NCI-H1417 treated with DMSO at 0.1 percent for 48 hours (cell line): ENCODE data around the gene KATNIP.
"Not testable (repeated sequence)": the region's sequence is repeated elsewhere in the genome, so short reads cannot be mapped to it uniquely, and the experiment has no call there.

Experiments used
- DNase-seq: peaks from one replicate; lab custom pipeline; 2025; lab: John Stamatoyannopoulos, UW

Gene KATNIP

GRCh38 chr16:27538528-27538927 is 11.4 kb upstream of the KATNIP start:
- no peak for DNase-seq

- no peak for DNase-seq
Observed at GRCh38 chr16:27539120-27539519, 10.8 kb upstream of the KATNIP start.

- DNase-seq: no peak
Observed at GRCh38 chr16:27539636-27540035, 10.3 kb upstream of the KATNIP start.

- DNase-seq: no peak
Observed at GRCh38 chr16:27543801-27544200, 6.1 kb upstream of the KATNIP start.

- no peak for DNase-seq
Observed at GRCh38 chr16:27544671-27545070, 5.3 kb upstream of the KATNIP start.

- no peak for DNase-seq
Observed at GRCh38 chr16:27547134-27547533, 2.8 kb upstream of the KATNIP start.

GRCh38 chr16:27547851-27548250 is 2.1 kb upstream of the KATNIP start:
- DNase-seq: no peak

GRCh38 chr16:27549464-27549745 is 539 bp upstream of the KATNIP start:
- no peak for DNase-seq

- DNase-seq: no peak
Observed at GRCh38 chr16:27550582-27550920, 607 bp downstream of the KATNIP start.

GRCh38 chr16:27551036-27551435 is 1.1 kb downstream of the KATNIP start:
- DNase-seq: no peak

GRCh38 chr16:27556471-27556870 is 6.5 kb downstream of the KATNIP start:
- DNase-seq: no peak

- DNase-seq: no peak
Observed at GRCh38 chr16:27558434-27558833, 8.5 kb downstream of the KATNIP start.

GRCh38 chr16:27558932-27559331 is 9.0 kb downstream of the KATNIP start:
- DNase-seq: no peak

- DNase-seq: no peak
Observed at GRCh38 chr16:27561216-27561615, 11.3 kb downstream of the KATNIP start.

- no peak for DNase-seq
Observed at GRCh38 chr16:27564224-27564623, 14.3 kb downstream of the KATNIP start.

GRCh38 chr16:27566417-27566816 is 16.5 kb downstream of the KATNIP start:
- DNase-seq: no peak

GRCh38 chr16:27568077-27568476 is 18.1 kb downstream of the KATNIP start:
- DNase-seq: no peak

GRCh38 chr16:27570986-27571385 is 21.0 kb downstream of the KATNIP start:
- DNase-seq: not testable (repeated sequence)

GRCh38 chr16:27571433-27572326 is 21.7 kb downstream of the KATNIP start:
- DNase-seq: no peak

GRCh38 chr16:27572711-27573110 is 22.8 kb downstream of the KATNIP start:
- DNase-seq: no peak

GRCh38 chr16:27576729-27577128 is 26.8 kb downstream of the KATNIP start:
- DNase-seq: no peak

GRCh38 chr16:27579087-27579980 is 29.4 kb downstream of the KATNIP start:
- DNase-seq: no peak

GRCh38 chr16:27582883-27583282 is 32.9 kb downstream of the KATNIP start:
- no peak for DNase-seq
